Activated CD4-positive, alpha-beta T cell treated with anti-CD3 and anti-CD28 coated beads for 48 hours (primary cell): ENCODE measurements around the gene TUBB4B.

ENCODE experiments used
- DNase-seq: peaks from one replicate; pipeline ENCODE4 v3.0.0-alpha.2; 2020

Gene TUBB4B

GRCh38 chr9:137213160-137214060 lies 27.7 kb upstream of the TUBB4B start:
- DNase-seq, result no peak

- no peak for DNase-seq
Measured at GRCh38 chr9:137214620-137215019, 26.5 kb upstream of the TUBB4B start.

DNA sequence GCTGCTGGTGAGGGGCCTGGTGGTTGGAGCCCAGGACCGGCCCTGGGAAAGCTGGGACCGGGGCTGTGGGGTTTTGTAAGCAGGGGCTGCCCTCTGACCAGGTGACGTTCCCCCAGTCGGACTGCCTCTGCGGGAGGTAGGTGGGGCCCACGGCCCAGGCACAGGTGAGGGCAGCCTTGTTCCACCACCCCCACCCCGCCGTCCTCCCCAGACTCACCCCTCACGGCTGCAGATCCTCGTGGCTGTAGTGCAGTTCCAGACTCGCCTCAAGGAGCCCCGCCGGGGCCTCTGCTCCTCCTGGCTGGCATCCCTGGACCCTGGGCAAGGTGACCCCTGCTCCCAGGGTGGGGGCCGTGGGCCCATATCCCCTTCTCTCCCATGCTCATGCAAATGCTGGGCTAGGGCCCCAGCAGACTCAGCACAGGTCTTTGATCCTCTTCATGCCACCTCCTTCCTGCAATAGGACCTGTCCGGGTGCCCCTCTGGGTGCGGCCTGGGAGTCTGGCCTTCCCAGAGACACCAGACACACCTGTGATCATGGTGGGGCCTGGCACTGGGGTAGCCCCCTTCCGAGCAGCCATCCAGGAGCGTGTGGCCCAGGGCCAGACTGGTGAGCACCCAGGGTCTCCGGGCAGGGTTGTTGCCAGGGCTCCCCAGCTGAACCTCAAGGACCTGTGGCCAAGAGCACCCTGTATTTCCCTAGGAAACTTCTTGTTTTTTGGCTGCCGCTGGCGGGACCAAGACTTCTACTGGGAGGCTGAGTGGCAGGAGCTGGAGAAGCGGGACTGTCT lies 25.7 kb upstream of the TUBB4B start:
- DNase-seq, result no peak

- DNase-seq, result no peak
Measured at GRCh38 chr9:137216188-137216965, 24.7 kb upstream of the TUBB4B start.

DNA sequence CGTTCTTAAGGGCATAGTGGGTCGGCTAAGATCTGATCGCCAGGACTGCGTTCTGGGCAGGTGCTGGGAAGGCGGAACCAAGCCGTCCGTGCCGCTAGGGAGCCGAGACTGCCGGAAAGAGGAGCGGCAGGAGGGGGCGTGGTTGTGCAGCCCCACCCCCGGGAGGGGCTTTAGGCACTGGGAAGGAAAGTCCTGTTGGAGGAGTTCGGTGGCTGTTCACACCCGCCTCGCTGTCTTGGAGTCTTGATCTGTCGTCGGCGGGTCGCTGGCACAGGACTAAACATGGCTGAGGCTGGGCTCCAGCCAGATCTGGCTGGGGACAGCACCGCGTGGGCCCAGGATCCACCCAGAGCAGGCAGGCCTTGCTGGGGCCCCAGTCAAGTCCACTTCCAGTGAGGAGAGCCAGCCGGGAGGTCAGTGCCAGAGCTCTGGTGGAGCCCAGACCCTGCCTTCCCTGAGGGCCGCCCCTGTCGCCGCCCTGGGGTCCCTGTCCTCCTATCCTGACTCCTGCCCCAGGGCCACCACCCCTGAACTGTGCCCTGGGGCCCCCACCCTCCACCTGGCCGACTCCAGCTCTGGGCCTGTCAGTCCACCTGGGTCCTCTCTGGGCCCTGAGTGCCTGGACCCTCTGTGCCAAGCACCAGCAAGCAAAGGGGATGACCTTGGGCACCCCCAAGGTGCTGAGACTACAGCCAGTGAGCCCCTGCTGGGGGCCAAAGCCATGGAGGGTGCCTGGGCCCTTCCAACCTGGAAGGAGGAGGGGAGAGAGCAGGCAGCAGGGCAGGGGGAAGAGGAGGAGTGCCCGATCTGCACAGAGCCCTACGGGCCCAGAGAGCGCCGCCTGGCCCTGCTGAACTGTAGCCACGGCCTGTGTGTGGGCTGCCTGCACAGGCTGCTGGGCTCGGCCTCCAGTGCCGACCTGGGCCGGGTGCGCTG lies 23.5 kb upstream of the TUBB4B start:
- DNase-seq, result no peak

GRCh38 chr9:137218212-137218753 lies 22.8 kb upstream of the TUBB4B start:
- no peak for DNase-seq

- DNase-seq, result no peak
Measured at GRCh38 chr9:137218754-137219271, 22.3 kb upstream of the TUBB4B start.

DNA sequence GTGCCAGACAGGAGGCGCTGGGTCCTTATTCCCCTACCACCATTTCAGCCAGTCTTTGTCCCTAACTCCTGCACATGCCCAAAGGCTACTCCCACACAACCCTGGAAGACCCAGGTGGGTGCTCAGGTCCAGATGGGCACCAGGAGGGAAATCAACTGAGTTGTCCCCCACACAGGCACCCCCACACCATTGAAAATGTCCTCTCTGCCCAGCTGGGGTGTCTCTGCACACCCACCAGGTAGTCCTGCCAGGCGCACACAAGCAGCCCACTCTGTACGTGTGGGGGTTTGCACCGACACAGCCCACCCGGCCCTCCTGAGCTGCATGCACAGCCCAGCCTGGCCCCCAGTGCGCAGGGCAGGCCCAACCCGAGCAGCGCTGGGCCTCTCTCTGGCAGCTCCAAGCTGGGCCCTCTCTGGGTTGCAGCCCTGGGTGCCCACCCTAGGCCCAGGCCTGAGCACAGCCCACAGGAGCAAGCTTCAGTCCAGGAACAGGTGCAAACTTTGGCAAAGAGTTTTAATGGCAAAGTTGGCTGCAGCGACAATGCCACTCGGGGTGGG lies 21.2 kb upstream of the TUBB4B start:
- no peak for DNase-seq

DNA sequence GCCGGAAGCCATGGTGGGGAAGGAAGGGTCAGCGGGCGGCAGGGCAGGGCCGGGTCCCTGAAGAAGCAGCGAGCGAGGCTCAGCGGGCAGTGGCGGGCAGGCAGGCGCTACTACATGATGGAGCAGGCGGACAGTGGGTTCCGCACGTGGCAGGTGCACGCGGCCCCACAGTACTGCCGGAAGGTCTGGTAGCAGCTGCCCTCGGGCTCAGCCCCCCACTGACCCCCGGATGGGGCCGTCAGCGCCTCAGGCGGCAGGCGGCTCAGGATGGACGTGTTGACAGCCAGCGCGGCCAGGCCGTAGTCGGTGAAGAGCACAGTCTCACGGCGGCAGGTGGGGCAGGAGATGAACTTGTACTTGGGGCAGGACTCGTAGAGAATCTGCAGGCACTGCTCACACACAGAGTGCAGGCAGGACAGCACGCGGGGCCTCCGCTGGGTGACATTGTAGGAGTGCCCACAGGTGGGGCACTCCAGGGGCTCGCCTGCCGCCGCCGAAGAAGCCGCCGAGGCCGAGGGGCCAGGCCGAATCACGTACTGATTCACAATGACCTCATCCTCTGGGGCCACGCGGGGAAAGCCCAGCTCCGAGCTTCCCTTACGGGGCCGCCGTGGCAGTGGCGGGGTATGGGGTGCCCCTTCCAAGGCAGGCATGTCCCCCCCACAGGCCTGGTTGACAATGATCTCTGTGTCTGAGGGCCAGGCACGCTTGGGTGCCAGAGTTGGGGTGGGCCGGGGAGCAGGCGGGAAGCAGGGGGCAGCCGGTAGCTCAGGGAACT lies 20.6 kb upstream of the TUBB4B start:
- no peak for DNase-seq

DNA sequence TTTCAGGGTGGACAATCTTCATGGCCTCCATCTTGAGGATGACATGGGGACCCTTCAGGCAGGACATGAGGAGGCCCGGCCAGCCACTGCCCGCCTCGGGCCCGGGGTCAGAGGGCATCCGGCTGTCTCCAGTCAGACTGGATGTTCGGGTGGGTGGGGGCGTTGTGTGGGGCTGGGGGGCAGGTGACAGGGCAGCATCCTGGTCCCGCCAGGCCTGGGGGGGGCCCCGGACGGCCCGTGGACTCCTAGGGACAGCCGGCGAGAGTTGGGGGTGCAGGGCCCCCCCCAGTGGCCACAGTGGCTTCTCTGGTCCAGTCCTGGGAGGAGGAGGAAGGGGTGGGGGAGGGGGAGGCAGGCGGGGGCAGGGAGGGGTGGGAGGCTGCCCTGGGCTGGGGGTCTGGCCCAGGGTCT lies 20.0 kb upstream of the TUBB4B start:
- DNase-seq, result no peak

DNA sequence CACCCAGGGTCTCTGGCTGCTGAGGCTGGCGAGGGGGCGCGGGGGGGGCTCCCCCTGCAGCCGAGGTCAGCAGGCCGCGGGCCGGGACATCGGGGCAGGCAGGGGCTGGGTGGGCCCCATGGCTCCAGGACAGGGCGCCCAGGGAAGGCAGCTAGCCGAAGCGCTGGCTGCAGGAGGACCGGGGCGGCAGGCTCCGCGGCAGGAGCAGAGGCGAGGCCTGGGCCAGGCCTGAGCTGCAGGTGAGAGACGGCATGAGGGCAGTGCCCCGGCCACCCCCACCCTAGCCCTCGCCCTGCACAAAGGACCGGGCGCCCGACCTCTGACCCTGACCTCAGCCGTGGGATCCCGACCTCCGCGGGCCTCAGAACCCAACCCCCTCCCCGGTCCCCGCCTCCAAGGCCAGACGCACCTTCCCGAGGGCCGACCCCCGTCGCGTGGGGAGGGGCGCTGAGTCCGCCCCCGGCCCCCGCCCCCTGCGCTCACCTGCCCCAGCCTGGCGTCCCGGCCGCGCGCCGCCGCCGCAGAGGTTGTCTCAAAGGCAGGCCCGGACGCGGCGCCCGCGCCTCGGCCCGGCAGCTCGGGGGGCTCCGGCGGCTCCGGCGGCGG lies 19.5 kb upstream of the TUBB4B start:
- DNase-seq, result no peak

GRCh38 chr9:137222190-137223077 lies 18.7 kb upstream of the TUBB4B start, which contains the start of gene RNF208:
TSS of gene RNF208 (minus strand) at chr9:137222240. CDS start at chr9:137221212, 1,028 bp downstream.
- no peak for DNase-seq

DNA sequence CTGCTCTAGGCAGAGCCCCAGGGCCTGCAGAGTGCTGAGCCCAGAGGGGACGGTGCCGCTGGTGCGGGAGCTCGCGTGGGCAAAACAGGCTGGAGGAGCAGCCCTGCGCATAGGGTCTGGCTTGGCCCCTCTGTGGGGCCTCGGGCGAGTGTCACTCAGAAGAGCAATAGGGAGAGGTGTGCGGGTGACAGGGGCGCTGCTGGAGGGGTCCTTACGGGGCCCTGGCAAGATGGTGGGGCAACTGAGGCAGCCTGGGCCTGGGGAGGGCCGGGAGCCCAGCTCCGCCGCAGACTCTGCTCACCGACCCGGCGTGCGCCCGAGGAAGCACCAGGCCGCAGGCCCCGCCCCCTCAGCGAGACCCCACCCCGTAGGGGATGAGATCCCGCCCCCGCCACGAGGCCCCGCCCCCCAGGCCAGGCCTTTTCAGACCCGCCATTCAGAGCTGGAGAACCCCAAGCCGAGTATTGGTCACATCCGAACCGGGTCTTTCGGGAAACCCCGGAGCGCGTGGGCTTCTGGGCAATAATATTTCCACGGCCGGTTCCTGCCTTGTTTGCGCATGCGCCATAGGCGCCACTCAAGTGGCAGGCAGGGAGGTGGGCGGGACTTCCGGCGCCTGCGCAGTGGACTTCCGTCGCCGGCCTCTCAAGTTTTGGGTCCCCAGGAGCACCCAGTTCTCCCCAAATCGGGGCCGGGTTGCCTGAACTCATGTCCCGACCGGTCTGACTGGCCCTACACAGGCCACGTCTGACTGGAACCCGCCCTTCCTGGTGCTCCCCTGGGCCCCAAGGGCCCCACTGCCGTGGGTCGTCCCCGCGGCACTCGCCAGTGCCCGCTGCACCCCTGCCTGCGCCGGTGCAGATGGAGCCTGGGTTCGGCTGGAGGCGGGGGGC lies 17.8 kb upstream of the TUBB4B start:
- DNase-seq, result peak; percentile 99

- peak; percentile 49 for DNase-seq
Measured at GRCh38 chr9:137224830-137225694, 16.0 kb upstream of the TUBB4B start, which contains the start of gene CYSRT1. TSS of gene CYSRT1 (plus strand) at chr9:137225174. CDS start at chr9:137225622, 448 bp downstream.

DNA sequence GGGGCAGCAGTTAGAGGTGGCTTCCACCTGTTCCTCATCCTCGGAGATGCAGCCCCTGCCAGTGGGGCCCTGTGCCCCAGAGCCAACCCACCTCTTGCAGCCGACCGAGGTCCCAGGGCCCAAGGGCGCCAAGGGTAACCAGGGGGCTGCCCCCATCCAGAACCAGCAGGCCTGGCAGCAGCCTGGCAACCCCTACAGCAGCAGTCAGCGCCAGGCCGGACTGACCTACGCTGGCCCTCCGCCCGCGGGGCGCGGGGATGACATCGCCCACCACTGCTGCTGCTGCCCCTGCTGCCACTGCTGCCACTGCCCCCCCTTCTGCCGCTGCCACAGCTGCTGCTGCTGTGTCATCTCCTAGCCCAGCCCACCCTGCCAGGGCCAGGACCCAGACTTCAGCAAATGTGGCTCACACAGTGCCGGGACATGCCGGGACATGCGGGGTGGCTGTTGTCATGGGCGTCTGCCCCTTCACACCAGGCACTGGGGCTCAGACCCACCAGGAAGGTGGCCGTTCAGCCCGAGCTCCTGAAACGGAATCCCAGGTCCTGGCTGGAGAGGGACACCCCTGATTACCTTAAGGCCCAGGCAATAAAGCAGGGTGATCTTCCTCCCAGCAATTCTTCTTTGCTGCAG lies 15.3 kb upstream of the TUBB4B start:
- DNase-seq, result no peak
